PFSK-1 (cell line): ENCODE measurements around the gene FOXJ2.

Experiments
- FOXP2 ChIP-seq: optimal IDR thresholded peaks from 2 replicates; pipeline ENCODE3; 2011; ENCODE audit warnings: borderline replicate concordance, control low read depth, inconsistent platforms; ENCODE audit not compliant: insufficient read depth; ENCODE audit errors: extremely low read length, extremely low read depth
- POLR2AphosphoS5 ChIP-seq: IDR thresholded peaks from 2 replicates; pipeline ENCODE4 v1.6.1; 2012; ENCODE audit warnings: low read depth, mild to moderate bottlenecking, control low read depth, low read length, moderate library complexity
- REST ChIP-seq, 2 experiments: IDR thresholded peaks; 2 replicates each; pipeline versions ENCODE4 v1.6.1 to v1.8.0; 2011 to 2012; ENCODE audit warnings: low read depth in 2 of 2, low read length in 2 of 2, control low read depth in 1 of 2, inconsistent platforms in 1 of 2, mild to moderate bottlenecking in 1 of 2, moderate library complexity in 1 of 2; ENCODE audit not compliant: insufficient read depth in 1 of 2
- SIN3A ChIP-seq: IDR thresholded peaks from 2 replicates; pipeline ENCODE4 v1.6.1; 2012; ENCODE audit warnings: mild to moderate bottlenecking, low read length, moderate library complexity, borderline replicate concordance; ENCODE audit not compliant: insufficient read depth
- TAF1 ChIP-seq: IDR thresholded peaks from 2 replicates; pipeline ENCODE4 v1.6.1; 2012; ENCODE audit warnings: low read length, control low read depth, borderline replicate concordance; ENCODE audit not compliant: insufficient read depth

FOXJ2 gene

GRCh38 chr12:8030189-8030588 is 2.3 kb upstream of the FOXJ2 start:
- TF ChIP-seq POLR2AphosphoS5, result no peak
- TF ChIP-seq FOXP2, result no peak
- no peak for TF ChIP-seq SIN3A
- no peak for TF ChIP-seq REST (IDR thresholded peaks at IDR 0.05; ENCODE audit: insufficient read depth in 1 of 2, low read depth in 2 of 2, low read length in 2 of 2)
- TF ChIP-seq TAF1, result no peak

GRCh38 chr12:8031872-8032241 is 659 bp upstream of the FOXJ2 start:
- TF ChIP-seq TAF1, result no peak
- TF ChIP-seq POLR2AphosphoS5, result no peak
- TF ChIP-seq FOXP2, result no peak
- no peak for TF ChIP-seq REST (IDR thresholded peaks at IDR 0.05; ENCODE audit: insufficient read depth in 1 of 2, low read depth in 2 of 2, low read length in 2 of 2)
- TF ChIP-seq SIN3A, result no peak

DNA sequence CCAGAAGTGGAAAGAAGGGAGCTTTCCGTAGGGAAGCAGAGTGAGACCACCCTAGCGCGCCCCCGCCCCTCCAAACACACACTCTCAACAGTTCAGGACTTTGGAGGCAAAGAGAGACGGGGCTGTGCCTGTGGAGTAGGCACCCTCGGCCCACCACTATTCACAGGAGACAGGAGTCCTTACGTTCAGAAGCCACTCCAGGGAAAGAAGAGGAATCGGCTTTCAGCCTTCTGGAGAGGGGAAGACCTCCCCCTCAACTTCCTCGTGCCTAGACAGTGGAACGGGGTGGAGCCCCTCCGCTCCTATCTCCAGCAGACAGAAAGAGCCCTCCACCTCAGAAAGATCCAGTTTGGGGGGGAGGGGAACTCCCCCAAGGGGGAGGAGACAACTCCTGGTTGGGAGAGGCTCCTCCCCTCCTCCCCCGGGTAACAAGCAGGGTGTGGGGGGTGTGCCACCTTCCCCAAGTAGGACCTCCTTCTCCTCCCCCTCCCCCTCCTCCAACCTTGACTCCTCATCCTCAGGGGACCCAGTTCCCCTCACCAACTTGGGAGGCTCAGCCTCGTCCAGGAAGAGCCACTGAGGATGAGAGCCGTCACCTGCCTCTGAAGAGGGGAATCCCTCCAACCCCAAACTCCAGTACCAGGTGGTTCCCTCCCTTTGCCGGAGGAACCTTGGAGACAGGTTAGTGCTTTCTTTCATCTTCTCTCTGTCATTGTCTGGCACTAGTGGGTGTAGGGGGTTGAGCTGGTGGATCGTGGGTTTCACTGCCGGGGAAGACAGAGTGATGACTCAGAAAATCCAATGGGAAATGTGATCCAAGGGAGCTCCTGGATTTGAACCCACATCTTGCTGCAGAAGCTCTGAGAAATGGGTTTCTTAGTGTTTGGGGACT is 883 bp downstream of the FOXJ2 start:
- no peak for TF ChIP-seq FOXP2
- TF ChIP-seq POLR2AphosphoS5, result peak; percentile 32; the same call in 1 of the 2 replicates

GRCh38 chr12:8034802-8035201 is 2.3 kb downstream of the FOXJ2 start:
- TF ChIP-seq SIN3A, result no peak
- no peak for TF ChIP-seq POLR2AphosphoS5
- no peak for TF ChIP-seq FOXP2
- no peak for TF ChIP-seq TAF1
- no peak for TF ChIP-seq REST (IDR thresholded peaks at IDR 0.05; ENCODE audit: insufficient read depth in 1 of 2, low read depth in 2 of 2, low read length in 2 of 2)

GRCh38 chr12:8035440-8036010 is 3.0 kb downstream of the FOXJ2 start:
- TF ChIP-seq TAF1 (no peak), REST (IDR thresholded peaks at IDR 0.05; ENCODE audit: insufficient read depth in 1 of 2, low read depth in 2 of 2, low read length in 2 of 2) (no peak), FOXP2 (no peak), SIN3A (no peak), POLR2AphosphoS5 (no peak)
